Stomach smooth muscle (tissue), 2 donors: ENCODE measurements around the gene COL23A1.

Experiments used
- H3K27ac ChIP-seq: one replicate; pipeline ENCODE4 v1.7.0; 2013; ENCODE audit warnings: mild to moderate bottlenecking, low read length, inconsistent platforms
- H3K27me3 ChIP-seq, 2 donors: one replicate each; pipeline ENCODE4 v1.7.0; 2013; ENCODE audit warnings: low read length in 2 of 2; ENCODE audit not compliant: insufficient read depth in 2 of 2, control insufficient read depth in 1 of 2
- H3K36me3 ChIP-seq, 2 donors: one replicate each; pipeline ENCODE4 v1.7.0; 2013; ENCODE audit warnings: low read length in 2 of 2; ENCODE audit not compliant: control insufficient read depth in 2 of 2, insufficient read depth in 2 of 2
- H3K4me1 ChIP-seq: one replicate; pipeline ENCODE4 v1.7.0; 2013; ENCODE audit warnings: low read length; ENCODE audit not compliant: control insufficient read depth, insufficient read depth
- H3K4me3 ChIP-seq, 2 donors: one replicate each; pipeline ENCODE4 v1.7.0; 2013; ENCODE audit warnings: low read length in 2 of 2
- H3K9ac ChIP-seq, 2 donors: one replicate each; pipeline ENCODE4 v1.7.0; 2013; ENCODE audit warnings: low read length in 2 of 2, mild to moderate bottlenecking in 1 of 2
- H3K9me3 ChIP-seq, 2 donors: one replicate each; pipeline ENCODE4 v1.7.0; 2013; ENCODE audit warnings: low read length in 2 of 2; ENCODE audit not compliant: control insufficient read depth in 2 of 2
- donor health status: healthy.
- donor health status: Pancreatic carcinoma.

The COL23A1 gene

DNA sequence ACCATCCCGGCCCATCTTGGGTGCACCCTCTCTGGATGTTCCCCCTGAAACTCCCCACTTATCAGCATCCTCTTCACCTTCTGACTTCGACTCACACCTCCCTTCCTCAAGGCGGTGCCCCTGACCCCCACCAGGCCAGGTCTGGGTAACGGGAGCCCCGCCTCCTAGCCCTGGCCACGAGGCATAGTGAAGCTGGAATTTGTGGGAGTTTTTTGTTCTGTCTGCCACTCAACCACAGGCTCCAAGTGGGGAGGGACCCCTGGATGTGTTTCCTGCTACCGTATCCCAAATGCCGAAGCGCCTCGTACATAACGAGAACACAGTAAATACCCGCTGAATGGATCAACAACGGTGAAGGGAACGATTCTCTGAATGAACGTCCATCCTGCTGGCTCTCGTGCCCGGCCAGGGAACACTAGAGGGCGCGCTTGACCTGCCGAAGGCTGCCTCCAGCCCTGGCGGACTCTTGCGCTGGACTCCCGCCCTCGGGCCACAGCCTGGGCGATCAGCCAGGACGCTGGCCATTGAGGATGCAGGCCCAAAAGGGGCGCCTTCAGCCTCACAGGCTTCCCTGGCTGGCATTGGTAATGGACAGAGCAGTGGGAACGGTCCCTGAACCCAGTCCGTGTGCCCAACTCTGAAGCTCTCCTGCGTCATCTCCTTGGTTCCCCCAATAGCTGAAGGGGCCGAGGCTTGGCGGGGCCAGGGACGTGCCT is 310.3 kb downstream of the COL23A1 start:
- Histone ChIP-seq H3K4me3 (no peak overlapping the region), H3K27ac (no peak overlapping the region), H3K9ac (no peak overlapping the region), H3K36me3 (no peaks in the 10 kb centered on the region), H3K9me3 (peaks cover 0 to 13% of the 10 kb centered on the region in 2 donors), H3K27me3 (peaks cover 0 to 6% of the 10 kb centered on the region in 2 donors), H3K4me1 (peaks cover 8% of the 10 kb centered on the region)

DNA sequence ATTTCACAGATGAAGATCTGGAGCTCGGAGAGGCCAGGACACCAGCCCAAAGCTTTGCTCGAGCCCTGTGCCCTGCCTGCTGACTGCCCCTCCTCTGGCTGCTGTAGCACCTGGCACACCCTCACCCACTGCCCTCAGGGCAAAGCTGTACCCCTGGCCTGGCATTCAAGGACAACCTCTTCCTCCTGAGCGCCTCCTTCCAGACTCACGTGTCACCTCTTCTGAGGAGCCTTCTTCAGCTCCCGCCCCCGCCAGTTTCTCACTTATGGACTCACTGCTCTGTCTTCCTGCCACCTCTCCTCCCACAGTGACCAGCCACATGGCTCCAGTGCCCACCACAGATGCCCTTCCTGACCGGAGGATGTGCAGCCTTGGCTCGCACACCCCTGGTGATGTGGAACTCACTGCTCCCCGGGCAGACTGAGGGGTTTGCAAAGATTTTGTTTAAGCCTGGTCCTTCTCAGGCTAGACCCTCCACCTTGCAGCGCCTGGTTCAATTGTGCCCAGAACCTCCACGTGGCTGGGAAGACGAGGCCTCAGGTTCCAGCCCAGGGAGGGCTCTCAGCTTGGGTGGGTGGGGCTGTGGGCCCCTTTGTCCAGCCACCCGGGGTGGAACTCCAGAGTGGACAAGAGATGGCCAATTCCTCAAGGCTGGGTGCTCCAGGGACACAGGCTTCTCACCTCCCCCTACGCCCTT is 311.0 kb downstream of the COL23A1 start:
- H3K4me3 ChIP-seq: no peak overlapping the region
- peaks cover 8% of the 10 kb centered on the region for H3K4me1 ChIP-seq
- no peak overlapping the region for H3K9ac ChIP-seq
- H3K36me3 ChIP-seq: no peaks in the 10 kb centered on the region
- peaks cover 0 to 6% of the 10 kb centered on the region in 2 donors for H3K27me3 ChIP-seq
- peaks cover 0 to 13% of the 10 kb centered on the region in 2 donors for H3K9me3 ChIP-seq
- no peak overlapping the region for H3K27ac ChIP-seq

DNA sequence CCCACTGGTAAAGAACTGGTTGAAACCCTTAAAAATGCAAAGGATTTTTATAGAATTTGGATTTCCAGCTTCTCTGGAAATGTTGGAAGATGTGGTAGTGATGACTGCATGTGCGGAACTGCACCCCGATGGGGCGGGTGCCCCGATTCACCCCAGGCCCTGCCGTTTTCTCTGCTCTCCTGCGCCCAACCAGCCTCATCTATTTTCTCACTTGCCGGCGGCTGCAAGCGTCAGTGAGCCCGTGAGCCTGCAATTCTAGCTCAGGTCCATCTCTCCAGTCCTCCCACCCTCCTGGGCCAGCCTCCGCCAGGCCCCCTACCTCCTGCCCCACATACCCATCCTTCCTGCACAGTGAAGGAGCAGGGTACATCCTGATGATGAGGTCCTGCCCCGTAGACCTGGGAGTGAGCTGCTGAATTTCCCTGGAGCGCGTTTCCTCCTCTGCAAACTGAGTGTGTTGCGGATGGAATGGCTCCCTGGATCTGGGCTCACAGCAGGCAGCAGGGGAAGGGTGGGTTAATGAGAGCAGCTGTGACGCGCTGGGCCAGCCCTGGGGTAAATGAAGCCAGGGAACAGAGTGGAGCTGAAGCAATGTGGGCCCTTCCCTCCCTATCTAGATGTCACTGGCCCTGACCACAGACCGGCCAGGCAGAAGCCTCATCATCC is 311.7 kb downstream of the COL23A1 start:
- Histone ChIP-seq H3K27me3 (peaks cover 0 to 6% of the 10 kb centered on the region in 2 donors), H3K4me1 (peaks cover 8% of the 10 kb centered on the region), H3K9me3 (peaks cover 0 to 8% of the 10 kb centered on the region in 2 donors), H3K27ac (no peak overlapping the region), H3K4me3 (no peak overlapping the region), H3K36me3 (no peaks in the 10 kb centered on the region), H3K9ac (no peak overlapping the region)

DNA sequence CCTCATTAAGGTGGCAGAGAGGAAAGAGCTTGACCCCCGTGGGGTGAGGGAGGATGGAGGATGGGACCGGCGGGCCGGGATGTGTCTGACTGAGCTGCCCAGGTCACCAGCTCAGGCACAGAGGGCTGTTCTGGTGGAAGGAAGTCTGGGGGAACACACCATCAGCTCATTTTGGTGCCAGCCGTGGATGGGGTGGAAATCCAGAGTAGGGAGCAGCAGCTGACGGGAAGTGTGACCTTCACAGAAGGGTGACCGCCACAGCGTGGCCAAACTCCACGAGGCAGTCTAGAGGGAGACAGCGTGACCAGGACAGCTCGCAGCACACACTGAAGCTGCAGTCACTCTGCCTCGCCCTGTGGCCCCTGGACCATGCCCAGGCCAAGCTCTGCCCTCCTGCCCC is 312.3 kb downstream of the COL23A1 start:
- H3K9ac ChIP-seq: no peak overlapping the region
- no peak overlapping the region for H3K27ac ChIP-seq
- peaks cover 0 to 5% of the 10 kb centered on the region in 2 donors for H3K9me3 ChIP-seq
- H3K36me3 ChIP-seq: no peaks in the 10 kb centered on the region
- peaks cover 8% of the 10 kb centered on the region for H3K4me1 ChIP-seq
- H3K4me3 ChIP-seq: no peak overlapping the region
- H3K27me3 ChIP-seq: peaks cover 0 to 6% of the 10 kb centered on the region in 2 donors

DNA sequence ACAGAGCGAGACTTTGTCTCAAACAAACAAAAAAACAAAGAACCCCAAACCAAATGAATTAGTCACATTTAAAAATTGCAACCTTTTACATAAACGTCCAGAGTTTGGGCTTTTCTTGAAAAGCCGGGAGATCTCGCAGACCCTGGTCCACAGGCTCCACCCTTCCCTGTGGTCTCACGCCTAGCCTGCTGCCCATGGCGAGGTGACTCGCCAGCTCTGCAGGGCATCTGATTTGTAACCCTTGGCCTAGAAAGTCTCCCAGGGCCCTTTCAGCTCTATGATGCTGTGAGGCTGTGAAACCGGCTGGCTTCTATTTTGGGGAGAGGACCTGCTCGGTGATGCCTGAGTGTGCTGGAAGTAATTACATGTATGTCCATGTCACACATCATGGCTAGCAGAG is 312.8 kb downstream of the COL23A1 start:
- Histone ChIP-seq H3K36me3 (no peaks in the 10 kb centered on the region), H3K4me3 (no peak overlapping the region), H3K4me1 (peaks cover 8% of the 10 kb centered on the region), H3K9me3 (peaks cover 0 to 5% of the 10 kb centered on the region in 2 donors), H3K27me3 (peaks cover 0 to 6% of the 10 kb centered on the region in 2 donors), H3K27ac (no peak overlapping the region), H3K9ac (no peak overlapping the region)

DNA sequence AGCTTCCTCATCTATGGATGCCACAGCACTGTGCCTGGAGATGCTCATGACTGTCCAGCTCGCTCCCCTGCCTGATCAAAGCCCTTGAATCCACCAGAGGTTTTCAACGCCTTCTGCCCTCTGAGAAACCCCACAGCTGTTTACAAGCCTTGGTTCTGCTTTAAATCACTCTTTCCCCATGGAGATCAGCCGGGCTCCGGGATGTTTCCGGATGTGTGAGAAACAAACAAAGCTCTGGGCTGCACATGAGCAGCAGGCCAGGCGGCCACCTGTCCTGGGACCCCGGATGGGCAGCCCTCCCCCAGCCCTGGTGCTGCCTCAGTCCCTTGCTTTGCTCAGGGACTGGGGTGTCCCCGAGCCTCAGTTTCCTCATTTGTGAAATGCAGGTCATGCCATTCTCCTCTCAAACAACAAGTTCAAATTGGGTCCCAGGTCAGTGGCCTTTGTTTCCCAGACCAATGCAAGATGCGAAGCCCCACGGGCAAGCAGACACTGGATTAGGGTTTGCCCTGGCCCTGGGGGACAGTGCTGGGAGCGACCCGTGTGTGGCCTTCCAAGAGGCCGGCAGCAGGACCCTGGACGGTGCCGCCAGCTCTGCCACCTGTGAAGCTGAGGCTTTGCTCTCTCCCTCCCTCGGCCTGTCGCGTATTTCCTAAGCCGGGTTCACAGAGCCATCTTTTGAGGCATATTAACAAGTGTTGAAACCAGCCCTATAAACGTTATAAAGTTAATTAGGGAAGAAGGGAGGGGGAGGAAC is 315.2 kb downstream of the COL23A1 start:
- Histone ChIP-seq H3K4me1 (peaks cover 4% of the 10 kb centered on the region), H3K36me3 (no peaks in the 10 kb centered on the region), H3K9me3 (peaks cover 0 to 5% of the 10 kb centered on the region in 2 donors)

DNA sequence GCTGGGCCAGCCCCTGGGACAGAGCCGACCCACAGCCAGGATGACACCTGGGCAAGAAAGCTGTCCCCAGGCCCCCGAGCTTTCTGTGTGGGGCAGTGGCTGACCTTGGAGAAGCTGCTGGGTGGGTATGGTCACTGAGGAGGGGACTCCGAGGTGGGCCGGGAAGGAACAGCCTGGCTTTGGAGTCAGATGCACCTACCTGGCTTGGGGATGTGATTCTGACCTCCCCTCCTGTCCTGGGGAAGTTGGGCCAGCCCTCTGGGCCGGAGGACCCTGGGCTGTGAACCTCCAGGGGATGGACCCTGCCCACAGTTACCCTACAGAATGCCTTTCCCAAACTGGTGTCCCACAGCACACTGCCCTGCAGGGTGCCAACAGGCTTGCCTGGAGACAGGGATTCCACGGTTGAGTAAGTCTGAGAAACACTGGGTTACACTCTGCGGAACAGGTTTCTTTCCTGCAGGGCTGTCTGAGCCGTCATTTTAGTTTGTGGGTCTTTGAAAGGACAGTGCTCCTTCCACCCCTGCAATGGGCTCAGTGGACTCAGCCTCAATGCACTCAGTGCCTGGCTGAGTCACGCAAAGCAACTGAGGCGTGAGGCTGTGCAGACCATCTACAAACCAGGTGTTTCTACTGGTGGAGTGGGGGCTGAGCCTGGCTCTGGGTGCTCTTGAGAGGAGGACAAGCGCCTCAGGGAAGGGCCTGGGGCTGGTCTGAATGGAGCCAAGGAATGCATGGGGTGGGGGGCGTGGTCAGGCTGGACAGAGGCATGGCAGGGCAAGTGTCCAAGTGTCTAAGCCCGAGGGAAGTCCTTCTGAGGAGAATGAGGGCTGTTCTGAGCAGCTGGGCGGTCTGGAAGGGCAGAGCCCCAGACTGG is 316.3 kb downstream of the COL23A1 start:
- no peak overlapping the region for H3K27ac ChIP-seq

More for the DNA sequence above, 315.2 kb downstream of the COL23A1 start:
- no peak overlapping the region for H3K9ac ChIP-seq
- H3K27me3 ChIP-seq: peaks cover 0 to 6% of the 10 kb centered on the region in 2 donors
- H3K27ac ChIP-seq: no peak overlapping the region
- H3K4me3 ChIP-seq: no peak overlapping the region

DNA sequence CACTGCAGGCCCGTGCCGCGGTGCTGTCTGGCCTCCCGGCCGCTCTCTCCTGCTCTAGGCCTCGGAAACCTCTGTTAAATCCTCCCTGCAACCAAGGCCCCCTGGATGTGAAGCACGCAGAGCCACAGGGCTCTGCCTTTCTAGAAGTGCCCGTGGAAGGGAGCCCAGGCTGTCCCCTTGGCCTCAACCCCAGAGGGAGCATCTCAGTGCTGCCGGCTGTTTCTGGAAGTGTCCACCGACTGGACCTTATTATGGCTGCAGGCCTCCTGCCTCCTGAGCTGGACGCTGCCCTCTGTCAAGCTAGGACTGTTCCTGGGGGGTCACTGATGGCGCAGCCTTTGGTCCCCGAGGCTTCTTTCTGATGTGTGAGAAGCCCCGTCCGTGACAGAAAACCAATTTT is 317.2 kb downstream of the COL23A1 start:
- Histone ChIP-seq H3K4me1 (no peaks in the 10 kb centered on the region), H3K4me3 (no peak overlapping the region), H3K9me3 (peaks cover 0 to 5% of the 10 kb centered on the region in 2 donors), H3K27me3 (peaks cover 0 to 3% of the 10 kb centered on the region in 2 donors), H3K27ac (no peak overlapping the region), H3K9ac (no peak overlapping the region), H3K36me3 (no peaks in the 10 kb centered on the region)

More for the DNA sequence above, 316.3 kb downstream of the COL23A1 start:
- Histone ChIP-seq H3K4me1 (no peaks in the 10 kb centered on the region), H3K9me3 (peaks cover 0 to 5% of the 10 kb centered on the region in 2 donors), H3K4me3 (no peak overlapping the region), H3K27me3 (peaks cover 0 to 3% of the 10 kb centered on the region in 2 donors), H3K36me3 (no peaks in the 10 kb centered on the region), H3K9ac (no peak overlapping the region)

DNA sequence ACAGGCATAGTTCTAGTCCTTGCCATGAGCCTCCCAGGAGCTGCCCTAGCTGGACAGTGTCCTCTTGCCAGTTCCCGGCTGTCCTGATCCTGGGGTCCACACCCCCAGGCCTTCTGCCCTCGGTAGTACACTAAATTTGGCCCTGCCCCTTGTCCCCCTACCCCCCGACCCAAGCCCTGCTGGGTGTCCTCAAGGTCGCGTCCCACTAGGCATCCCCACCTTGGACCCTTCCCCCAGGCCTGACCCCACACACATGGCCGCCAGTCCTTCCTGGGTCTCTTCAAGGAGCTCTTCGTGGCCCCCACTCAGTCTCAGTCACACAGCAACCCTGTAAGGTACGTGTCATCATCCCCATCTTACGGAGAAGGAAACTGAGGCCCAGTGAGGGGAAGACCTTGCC is 317.6 kb downstream of the COL23A1 start:
- Histone ChIP-seq H3K4me1 (no peaks in the 10 kb centered on the region), H3K27me3 (peaks cover 0 to 3% of the 10 kb centered on the region in 2 donors), H3K4me3 (no peak overlapping the region), H3K36me3 (no peaks in the 10 kb centered on the region), H3K9ac (no peak overlapping the region), H3K27ac (no peak overlapping the region), H3K9me3 (peaks cover 0 to 5% of the 10 kb centered on the region in 2 donors)
